HG03175 (cell line): ENCODE measurements around the gene IER3.

Source experiments
- ATAC-seq: cut with Tn5 transposase; IDR thresholded peaks from one replicate; pipeline ENCODE4 v1.9.1; 2021; ENCODE audit warnings: mild to moderate bottlenecking, moderate library complexity; ENCODE audit not compliant: unreplicated experiment

The IER3 gene, protein sequence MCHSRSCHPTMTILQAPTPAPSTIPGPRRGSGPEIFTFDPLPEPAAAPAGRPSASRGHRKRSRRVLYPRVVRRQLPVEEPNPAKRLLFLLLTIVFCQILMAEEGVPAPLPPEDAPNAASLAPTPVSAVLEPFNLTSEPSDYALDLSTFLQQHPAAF

DNA sequence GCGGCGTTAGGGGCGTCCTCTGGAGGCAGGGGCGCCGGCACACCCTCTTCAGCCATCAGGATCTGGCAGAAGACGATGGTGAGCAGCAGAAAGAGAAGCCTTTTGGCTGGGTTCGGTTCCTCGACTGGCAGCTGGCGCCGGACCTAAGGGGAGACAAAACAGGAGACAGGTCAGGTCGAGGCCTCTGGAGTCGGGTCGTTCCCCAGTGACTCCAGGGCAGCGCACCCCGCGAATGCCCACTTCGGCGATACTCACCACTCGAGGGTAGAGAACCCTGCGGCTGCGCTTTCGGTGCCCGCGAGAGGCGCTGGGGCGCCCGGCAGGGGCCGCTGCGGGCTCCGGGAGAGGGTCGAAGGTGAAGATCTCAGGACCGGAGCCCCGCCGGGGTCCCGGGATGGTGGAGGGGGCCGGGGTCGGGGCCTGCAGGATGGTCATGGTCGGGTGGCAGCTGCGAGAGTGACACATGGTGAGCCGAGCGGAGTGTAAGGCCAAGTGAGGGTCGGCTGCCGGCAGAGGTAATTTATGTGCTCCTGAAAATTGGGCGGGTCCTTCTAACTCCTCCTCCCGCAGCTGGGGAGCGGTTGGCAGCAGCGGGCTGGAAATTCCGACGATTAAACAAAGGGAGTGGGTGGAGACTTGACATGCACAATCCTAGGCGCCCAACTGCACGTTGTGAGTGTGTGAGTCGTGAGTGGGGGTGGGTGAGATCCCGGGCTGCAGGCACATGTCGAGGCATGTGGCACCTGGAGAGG lies at the start of gene IER3:
IER3 (minus strand) TSS at position 494 of the 752 bp plus-strand sequence; CDS start at position 465, 29 bp downstream.
- peak; percentile 36 for ATAC-seq

DNA sequence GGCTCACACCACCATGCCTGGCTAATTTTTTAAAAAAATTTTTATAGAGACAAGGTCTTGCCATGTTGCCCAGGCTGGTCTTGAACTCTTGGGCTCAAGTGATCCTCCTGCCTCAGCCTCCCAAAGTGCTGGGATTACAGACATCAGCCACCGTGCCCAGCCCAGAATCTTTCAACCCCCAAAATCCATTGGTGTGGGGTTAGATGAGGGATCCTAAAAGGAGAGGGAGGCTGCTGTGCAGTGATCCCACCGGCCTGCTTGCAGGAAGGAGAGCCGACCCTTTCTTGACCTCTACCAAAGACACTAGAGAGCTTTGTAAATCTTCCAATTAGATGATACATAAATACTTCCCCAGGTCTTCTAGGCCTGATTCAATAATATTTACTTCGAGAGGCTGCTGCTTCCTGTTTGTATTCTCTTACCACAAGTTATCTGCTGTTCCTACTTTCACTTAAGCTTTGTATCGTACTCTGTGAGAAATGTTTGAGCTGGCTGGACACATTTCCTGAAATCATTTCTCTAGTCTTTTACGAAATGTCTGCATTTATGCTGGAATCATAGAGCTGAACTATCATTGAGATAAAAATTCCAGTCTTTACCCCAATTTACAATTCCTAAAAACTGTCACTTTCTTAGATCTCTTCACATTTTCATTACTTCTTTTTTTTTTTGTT lies 49.3 kb upstream of the IER3 start:
- peak; percentile 63 for ATAC-seq

DNA sequence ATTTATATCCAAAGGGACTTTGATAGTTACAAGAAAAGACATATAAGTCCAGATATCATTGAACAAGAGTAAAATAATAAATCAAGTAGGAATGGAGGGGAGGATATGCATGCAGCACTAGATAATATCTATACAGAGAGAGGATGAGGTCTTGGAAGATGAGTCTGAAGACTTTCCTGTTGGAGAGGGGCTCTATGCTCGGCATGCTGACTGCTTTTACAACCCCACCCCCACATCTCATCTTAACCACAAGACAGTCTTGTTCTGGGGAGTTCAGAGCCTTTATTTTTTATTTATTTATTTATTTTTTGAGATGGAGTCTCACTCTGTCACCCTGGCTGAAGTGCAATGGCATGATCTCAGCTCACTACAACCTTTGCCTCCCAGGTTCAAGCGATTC lies 48.4 kb upstream of the IER3 start:
- no peak for ATAC-seq

DNA sequence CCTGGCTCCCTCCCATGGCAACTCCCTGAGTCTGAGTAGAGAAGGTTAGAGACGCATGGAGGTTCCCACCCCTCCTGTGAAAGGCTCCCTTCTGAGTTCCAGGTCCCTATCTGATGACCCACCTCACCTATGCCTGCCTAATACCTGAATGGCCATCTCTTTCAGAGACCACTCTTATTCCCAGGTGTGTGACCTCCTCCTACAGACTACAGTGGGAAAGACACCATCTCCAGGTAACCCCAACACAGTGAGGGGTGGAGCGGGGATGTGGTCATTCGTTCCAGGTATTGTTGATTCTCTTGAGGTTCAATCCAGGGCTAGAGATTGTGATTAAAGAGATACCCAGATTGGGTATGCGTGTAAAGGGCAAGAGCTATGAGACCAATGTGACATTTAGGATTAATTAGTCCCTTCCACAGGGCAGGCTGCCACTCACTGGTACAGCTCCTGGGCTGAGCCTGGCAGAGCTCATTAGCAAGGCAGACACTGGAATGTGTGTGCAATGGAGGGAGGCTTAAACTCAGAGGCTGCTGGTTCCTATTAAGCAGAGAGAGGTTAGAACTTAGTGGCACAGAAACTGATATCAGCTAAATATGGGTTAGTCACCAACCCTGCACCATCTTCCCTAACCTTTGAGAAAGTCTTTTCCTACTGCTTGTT lies 46.5 kb upstream of the IER3 start:
- ATAC-seq, result no peak

DNA sequence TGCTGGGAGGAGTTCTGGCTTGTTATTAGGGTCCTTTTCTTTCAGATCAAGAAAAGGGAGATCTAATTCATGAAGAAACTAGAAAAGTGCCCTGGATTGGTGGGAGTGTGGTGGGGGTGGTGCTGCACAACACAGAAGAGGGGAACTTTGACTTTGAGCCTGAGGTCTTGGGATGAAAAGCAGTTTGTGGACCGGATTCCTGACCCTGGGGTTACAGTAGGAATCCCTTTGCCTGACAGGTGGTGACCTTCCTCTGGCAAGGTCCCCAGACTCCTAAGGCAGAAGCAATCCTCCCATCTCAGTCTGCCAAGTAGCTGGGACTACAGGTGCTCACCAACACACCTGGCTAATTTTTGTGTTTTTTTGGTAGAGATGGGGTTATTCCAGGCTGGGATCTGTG lies 45.3 kb upstream of the IER3 start:
- no peak for ATAC-seq

DNA sequence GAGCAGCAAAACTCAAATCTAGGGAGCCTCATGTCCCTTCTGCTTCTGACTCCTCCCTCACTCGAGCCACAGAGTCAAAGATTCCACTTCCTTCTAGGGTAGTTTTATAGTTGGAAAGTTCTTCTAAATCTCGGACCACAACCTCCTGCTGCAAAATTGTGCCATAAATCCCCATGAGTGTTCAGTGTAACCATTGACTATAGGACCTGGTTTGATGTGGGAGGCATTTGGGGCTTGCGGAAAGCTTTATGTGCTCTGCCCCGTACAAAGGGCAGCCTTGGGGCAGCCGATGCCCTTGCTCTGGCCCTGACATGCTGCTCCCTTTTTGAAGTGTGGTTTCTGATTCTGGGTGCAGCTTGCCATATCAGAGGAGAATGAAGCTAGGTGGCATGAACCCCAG lies 43.6 kb upstream of the IER3 start:
- ATAC-seq, result no peak

DNA sequence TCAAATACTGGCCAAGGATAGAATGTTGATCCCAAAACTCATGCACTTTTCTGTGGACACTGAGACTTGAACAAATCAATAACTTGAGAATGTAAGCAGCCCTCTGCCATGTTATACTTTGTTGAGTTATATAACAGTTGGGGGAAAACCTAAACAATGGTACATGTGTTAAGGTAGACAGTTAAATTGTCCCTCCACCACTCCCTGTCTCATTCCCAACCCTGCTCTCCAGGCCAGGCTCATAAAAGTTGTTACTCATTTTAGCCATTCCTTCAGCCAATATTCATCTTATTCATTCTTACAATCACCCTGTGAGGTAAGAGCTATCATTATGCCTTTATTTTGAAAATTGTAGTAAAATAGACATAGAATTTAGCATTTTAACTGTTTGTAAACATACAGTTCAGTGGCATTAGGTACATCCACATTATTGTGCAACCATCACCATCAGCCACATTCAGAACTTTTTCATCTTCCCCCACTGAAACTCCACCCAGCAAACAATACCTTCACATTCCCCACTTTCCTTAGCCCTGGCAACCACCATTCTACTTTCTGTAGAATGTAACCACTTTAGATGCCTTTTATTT lies 38.2 kb upstream of the IER3 start:
- no peak for ATAC-seq

DNA sequence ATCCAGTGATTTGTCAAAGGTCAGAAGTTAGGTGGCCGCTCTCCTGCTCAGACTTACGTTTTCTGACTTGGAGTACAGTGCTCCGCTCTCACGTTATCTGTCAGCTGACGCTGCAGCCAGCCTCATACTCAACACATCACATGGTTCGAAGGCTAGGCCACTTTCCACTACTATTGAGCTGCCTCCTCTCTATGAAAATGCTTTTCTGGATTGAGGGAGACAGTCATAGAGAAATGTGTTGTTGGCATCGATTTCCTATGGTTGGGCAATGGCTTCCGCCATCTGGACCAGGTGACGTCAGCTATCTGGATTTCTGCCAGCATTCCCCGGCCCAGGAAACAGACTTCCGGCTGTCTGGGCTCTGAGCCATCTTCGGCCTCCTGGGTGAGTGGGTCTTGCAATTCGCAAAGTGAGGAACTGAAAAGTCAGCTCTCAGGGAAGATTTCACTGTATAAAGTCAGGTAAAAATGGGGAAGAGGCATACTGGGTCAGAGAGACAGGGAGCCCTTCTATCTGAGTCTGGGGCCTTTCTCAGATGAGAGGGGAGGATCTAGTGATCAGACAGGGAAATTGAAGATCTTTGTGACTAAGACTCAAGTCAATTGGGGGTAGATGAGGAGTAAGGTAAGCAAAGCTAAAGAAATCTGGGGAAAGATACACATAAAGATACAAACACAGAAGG lies 37.5 kb upstream of the IER3 start:
- ATAC-seq, result no peak

DNA sequence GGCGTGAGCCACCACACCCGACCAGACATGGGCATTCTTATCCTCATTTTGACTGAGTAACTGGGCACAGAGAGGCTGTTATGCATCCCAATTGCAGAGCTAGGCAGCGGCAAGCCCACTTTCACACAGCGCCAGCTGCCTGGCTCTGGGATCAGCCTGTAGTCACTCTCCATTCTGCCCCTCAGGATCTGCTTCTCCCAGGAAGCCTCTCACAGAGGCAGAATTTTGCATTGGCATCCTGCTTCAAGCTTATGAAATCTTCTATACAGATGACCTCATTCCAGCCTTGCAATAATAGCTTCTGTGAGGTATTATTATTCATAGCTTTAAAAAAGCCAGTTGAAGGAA lies 37.0 kb upstream of the IER3 start:
- ATAC-seq, result no peak

DNA sequence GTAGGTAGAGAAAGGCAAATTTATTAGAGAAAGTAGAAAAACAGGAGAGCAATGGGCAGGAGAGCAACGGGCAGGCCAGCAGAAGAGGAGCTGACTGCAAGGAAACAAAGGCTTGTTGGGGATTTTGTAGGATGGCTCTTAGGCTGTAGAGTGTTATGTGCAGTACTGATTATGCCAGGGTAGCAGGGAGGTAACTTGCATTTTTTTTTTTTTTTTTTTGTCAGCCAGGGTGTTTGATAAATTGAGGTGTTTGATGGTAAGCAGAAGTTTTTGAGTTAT lies 36.2 kb upstream of the IER3 start:
- ATAC-seq, result no peak

DNA sequence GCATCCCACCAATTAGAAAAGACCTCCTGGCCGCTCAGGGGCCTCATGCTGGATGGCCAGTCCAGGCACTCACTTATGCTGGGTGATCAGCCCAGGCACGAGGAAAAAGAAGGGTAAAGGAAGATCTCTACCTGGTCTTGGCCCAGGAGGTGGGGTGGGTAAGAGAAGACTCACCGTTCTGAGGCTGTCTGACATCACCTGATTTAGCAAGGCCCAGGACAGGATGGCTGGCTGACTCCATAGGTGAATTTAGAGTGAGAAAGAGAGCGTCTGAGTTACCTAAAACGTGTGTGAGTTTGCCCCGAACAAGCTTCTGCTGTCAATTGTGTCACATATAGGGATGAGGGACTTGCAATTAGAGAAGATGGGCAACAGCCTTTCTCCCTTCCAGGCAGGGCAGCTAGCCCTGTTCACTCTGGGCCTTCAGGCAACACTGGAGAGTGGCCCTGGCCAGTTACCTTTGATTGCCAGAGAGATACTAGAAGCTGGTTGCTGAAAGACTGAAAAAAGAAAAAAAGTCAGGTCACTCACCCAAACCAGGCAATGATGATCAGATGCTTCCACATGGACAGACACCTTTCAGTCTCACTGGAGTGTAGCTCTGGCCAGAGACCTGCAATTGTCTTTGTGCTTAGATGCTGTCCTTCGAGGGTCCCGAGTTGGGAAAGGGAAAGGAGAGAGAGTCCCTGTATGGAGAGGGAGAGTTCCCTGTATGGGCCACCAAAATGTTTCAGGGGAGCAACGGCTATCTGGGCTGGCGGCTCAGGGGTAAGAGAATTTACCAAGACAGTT lies 35.7 kb upstream of the IER3 start:
- no peak for ATAC-seq

DNA sequence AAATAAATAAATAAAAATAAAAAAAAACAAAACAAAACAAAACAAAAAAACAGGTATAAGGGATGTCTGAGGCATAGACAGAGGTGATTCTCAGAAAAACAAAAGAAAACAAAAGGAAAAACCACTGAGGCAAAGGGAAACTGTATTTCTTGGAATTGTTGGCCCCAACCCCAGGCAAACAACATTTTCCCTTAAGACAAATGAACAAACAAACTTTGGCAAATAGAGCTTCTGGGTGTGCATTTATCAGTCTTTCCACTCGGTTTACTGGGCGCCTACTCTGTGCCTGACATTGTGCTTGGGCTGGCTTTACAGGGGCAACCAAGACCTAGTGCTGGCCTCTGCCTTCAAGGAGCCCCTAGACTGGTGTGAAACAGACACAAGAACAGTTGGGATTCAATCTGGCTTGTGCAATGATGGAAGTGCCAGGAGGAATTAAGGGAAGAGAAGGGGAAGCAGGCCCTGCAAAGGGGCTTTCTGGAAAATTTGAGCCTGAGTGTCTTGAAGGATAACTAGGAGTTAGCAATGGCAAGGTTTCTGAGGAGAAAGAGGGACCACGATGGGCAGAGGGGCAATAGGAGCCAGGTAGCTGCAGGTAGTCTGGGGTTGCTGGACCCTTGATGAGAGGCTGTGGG lies 33.8 kb upstream of the IER3 start:
- ATAC-seq, result no peak

DNA sequence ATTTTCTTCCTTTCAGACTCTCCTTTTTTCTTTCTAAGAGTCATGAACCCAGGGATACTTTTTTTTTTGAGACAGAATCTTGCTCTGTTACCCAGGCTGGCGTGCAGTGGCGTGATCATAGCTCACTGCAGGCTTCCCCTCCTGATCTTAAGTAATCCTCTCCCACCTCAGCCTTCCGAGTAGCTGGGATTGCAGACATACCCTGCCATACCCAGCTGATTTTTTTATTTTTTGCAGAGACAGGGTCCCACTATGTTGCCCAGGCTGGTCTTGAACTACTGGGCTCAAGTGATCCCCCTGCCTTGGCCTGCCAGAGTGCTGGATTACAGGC lies 32.8 kb upstream of the IER3 start:
- ATAC-seq, result no peak

DNA sequence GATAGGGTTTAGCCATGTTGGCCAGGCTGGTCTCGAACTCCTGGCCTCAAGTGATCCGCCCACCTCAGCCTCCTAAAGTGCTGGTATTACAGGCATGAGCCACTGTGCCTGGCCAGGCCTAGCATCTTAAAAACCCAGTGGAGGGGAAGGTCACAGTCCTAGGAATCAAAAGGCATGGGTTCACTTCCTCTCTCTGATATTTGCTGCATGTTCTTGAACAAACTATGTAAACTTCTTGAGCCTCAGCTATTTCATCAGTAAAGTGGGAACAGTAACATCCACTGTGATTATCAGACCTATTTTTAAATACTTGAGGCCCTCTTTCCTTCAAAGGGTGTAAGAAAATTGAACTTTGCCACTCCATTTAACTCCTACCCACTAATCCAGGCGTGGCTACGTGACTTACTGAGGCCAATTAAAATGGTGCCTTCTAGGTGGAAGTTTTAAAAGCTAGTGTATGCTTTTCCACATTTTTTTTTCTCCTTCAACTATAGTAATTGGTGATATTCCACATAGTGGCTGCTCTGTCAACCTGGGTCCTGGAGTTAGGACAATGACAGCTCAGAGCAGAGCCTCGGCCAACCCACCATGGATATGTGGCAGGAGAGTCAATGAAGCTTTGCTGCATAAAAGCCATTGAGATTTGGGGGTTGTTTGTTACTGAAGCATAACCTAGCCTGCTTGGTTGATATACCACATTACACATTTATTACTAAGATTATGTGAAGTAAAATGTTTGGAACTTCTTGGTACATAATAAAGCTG lies 32.2 kb upstream of the IER3 start:
- ATAC-seq, result no peak

DNA sequence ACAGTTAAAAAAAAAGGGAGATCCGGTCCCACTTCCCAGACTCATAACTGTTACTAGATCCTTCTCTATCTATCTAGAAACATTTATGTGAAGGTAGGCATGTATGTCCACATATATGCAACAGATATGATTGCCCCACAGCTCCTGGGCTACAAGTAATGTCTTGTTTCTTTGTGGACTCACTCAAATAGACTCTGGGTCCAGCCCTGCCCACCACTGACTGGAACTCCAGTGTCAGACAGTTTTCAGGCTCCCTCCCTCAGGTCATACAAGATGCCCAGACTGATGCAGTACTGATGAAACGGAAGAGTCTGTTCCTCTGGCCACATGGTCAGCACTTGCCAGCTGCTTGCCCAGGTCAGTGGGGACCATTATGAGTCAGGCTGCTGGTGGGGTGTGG lies 30.8 kb upstream of the IER3 start:
- no peak for ATAC-seq

DNA sequence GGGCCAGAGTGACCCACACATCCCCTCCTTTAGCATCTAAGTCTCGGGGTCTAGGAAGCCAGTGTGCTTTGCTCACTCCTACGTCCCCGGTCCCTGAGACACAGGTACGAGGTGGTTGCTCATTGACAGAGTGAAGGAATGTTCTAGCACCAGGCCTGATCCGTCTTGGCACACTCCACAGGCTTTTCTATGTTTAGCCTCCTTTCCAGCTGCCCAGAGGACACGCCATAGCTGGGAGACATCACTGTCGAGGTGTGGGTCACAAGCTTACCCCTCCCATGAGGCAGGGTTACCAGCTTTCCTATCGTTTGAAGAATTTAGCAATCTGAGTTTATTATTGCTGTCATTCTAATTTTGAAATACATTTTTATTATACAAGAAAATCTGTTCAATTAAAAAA lies 30.4 kb upstream of the IER3 start:
- ATAC-seq, result no peak

DNA sequence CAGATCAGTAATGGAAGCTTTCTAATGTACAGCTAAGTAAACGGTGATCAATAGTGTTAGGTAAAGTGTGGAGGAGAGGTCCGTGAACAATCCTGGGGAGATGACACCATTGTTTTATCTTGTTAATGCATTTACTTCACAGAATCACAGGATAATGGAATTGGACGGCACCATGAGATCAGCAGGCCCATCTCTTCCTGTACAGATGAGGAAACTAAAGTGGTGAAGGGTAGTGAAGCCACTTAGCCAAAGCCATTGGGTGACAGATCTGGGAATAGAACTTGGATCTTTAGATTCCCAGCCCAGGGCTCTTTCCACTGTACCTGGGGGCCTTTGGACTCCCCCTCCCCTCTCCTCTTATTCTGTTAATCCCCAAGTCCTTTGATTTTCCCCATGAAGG lies 26.2 kb upstream of the IER3 start:
- ATAC-seq, result no peak

DNA sequence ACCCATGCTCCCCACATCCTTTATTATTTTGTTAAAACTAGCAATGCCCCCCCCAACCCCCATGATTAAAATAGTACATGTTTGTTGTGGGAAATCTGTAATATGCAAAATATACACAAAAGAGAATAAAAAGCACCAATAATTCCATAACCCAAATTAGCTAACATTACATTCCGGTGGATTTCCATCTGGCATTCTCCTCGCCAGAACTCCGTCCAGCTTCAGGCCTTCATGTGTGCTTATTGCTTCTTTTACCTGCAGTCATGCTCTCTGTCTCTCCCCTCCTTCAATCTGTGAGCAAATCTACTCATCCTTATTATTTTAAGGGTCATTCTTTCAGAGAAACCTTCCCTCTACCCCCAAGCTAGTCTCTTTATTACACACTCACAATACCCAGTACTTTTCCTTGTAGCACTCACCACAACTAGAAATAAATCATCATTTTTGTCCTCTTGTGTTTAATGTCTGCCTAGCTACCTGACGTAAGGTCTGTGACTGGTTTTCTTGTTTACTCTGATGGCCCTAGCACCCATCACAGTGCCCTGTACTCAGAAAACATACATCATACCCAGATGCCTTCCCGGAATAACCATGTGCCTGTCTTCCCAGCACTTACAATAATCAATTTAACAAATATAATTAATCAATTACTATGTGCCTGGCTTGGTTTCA lies 25.6 kb upstream of the IER3 start:
- ATAC-seq, result no peak
